GM12878 (cell line): ENCODE results near the gene CCDC34.

Source experiments
- ATF7 ChIP-seq: fragments of 450-650 bp; IDR thresholded peaks from 2 replicates; pipeline ENCODE4 v1.6.1; 2016; ENCODE audit warnings: low read depth, mild to moderate bottlenecking
- CHD4 ChIP-seq: fragments of 200-600 bp; sonication (generic); IDR thresholded peaks from 2 replicates; pipeline ENCODE4 v1.6.1; 2016; ENCODE audit warnings: mild to moderate bottlenecking
- CTCF ChIP-seq, 3 experiments: IDR thresholded peaks in 2 of 3; conservative IDR thresholded peaks in 1 of 3; 2 replicates each; pipeline ENCODE4 v1.5.1; 2011; ENCODE audit warnings: low read depth in 3 of 3, low read length in 3 of 3, mild to moderate bottlenecking in 3 of 3, control low read depth in 2 of 3, moderate library complexity in 2 of 3, inconsistent platforms in 1 of 3, mixed read lengths in 1 of 3; ENCODE audit not compliant: control insufficient read depth in 2 of 3, insufficient read depth in 1 of 3; ENCODE audit errors: extremely low read depth in 1 of 3
- EP300 ChIP-seq, 2 experiments: fragments of 150-350 bp in 1 of 2; IDR thresholded peaks; 2 replicates each; pipeline ENCODE4 v1.6.1; 2011 to 2012; ENCODE audit warnings: low read depth in 2 of 2, low read length in 2 of 2, borderline replicate concordance in 1 of 2, improper control_type of control experiment in 1 of 2, inconsistent platforms in 1 of 2; ENCODE audit not compliant: control insufficient read depth in 1 of 2
- FOXM1 ChIP-seq: IDR thresholded peaks from 2 replicates; pipeline ENCODE4 v1.6.1; 2012; ENCODE audit warnings: low read depth, mild to moderate bottlenecking, inconsistent platforms, low read length, moderate library complexity
- HDAC2 ChIP-seq: fragments of 200-600 bp; sonication (generic); IDR thresholded peaks from 2 replicates; pipeline ENCODE4 v1.6.1; 2017
- JUND ChIP-seq: IDR thresholded peaks from 2 replicates; pipeline ENCODE4 v1.6.1; 2012; ENCODE audit warnings: low read depth, mild to moderate bottlenecking, low read length, improper control_type of control experiment, moderate library complexity
- POLR2A ChIP-seq: IDR thresholded peaks from 2 replicates; pipeline ENCODE4 v1.6.1; 2011; ENCODE audit warnings: low read depth, mild to moderate bottlenecking, low read length
- PRDM15 ChIP-seq: fragments of 450-650 bp; formaldehyde crosslinking; IDR thresholded peaks from 2 replicates; pipeline ENCODE4 v1.4.0; 2020; ENCODE audit warnings: mild to moderate bottlenecking, moderate library complexity
- SIN3A ChIP-seq: IDR thresholded peaks from 2 replicates; pipeline ENCODE4 v1.6.1; 2012; ENCODE audit warnings: low read depth, low read length, improper control_type of control experiment
- SMC3 ChIP-seq: IDR thresholded peaks from 2 replicates; pipeline ENCODE4 v1.6.1; 2011; ENCODE audit warnings: low read length, improper control_type of control experiment, borderline replicate concordance
- SP1 ChIP-seq: IDR thresholded peaks from one replicate; pipeline ENCODE4 v1.6.1; 2011; ENCODE audit warnings: low read depth, low read length
- ZBED1 ChIP-seq: IDR thresholded peaks from 2 replicates; pipeline ENCODE4 v1.6.1; 2016; ENCODE audit warnings: borderline replicate concordance
- ZSCAN29 ChIP-seq: fragments of 450-650 bp; IDR thresholded peaks from 2 replicates; pipeline ENCODE4 v1.6.1; 2017; ENCODE audit warnings: mild to moderate bottlenecking, moderate library complexity

GRCh38 chr11:27396259-27396839, 33.3 kb upstream of the CCDC34 start:
- no peak for TF ChIP-seq CTCF (IDR thresholded peaks at IDR 0.05 in 2 of 3, conservative IDR thresholded peaks at IDR 0.05 in 1 of 3; ENCODE audit: control insufficient read depth in 2 of 3, extremely low read depth in 1 of 3, insufficient read depth in 1 of 3, low read depth in 3 of 3, low read length in 3 of 3)
- TF ChIP-seq ATF7 = no peak
- TF ChIP-seq FOXM1 = no peak
- TF ChIP-seq EP300 (IDR thresholded peaks at IDR 0.05; ENCODE audit: borderline replicate concordance in 1 of 2, control insufficient read depth in 1 of 2, low read depth in 2 of 2, low read length in 2 of 2) = no peak
- no peak for TF ChIP-seq ZSCAN29
- TF ChIP-seq POLR2A = no peak
- no peak for TF ChIP-seq PRDM15 (CRISPR knock-in tag)
- TF ChIP-seq HDAC2 = no peak
- TF ChIP-seq SIN3A = no peak
- TF ChIP-seq JUND = no peak
- no peak for TF ChIP-seq CHD4
- no peak for TF ChIP-seq ZBED1
- no peak for TF ChIP-seq SMC3
- TF ChIP-seq SP1 = no peak
